HepG2 (cell line): ENCODE measurements around the gene SLC25A10. TPM values are rescaled to one million over a fixed set of nuclear protein-coding genes. Genes with fewer than 3 reads are reported as not detected.

Experiments
- ATAC-seq: fragments of 200-7000 bp; cut with Tn5 transposase; 3 replicates; pipeline ENCODE4 v1.9.1; 2020; ENCODE audit warnings: mild to moderate bottlenecking, moderate library complexity
- BruUV-seq: library from RNA; stranded (reverse); fragments of 400-500 nt; replicated peaks from 2 replicates; lab custom pipeline; 2021; lab: Mats Ljungman, UMichigan
- CTCF ChIA-PET: fragments of 300-600 bp; formaldehyde crosslinking; extraction: SDS; loops from one replicate; lab custom pipeline; 2021; ENCODE audit warnings: low total read pairs, inconsistent platforms, low intra/inter-chr PET ratio; lab: Yijun Ruan, JAX
- POLR2A ChIA-PET: fragments of 350-600 bp; sonication (Branson Sonifier 250); formaldehyde crosslinking; loops from one replicate; lab custom pipeline; 2020; ENCODE audit warnings: antibody characterized with exemption, inconsistent platforms; lab: Yijun Ruan, JAX
- DNase-seq: peaks from one replicate; pipeline ENCODE4 v3.0.0-alpha.2; 2015; ENCODE audit warnings: low spot score
- FAIRE-seq: peaks from 3 replicates; lab custom pipeline; 2011; peaks lifted over from hg19 to GRCh38; lab: Jason Lieb, UNC
- H2AFZ ChIP-seq: one replicate; pipeline ENCODE4 v1.6.1; 2011; ENCODE audit warnings: low read length, inconsistent platforms
- H3K27ac ChIP-seq: fragments of 300-600 bp; 3 replicates; pipeline ENCODE4 v1.8.0; 2011; ENCODE audit warnings: mixed run types, mild to moderate bottlenecking, mixed read lengths, low read length, inconsistent platforms; ENCODE audit not compliant: insufficient read depth; ENCODE audit errors: extremely low read length
- H3K27me3 ChIP-seq, 2 experiments: fragments of 200-600 bp in 1 of 2; 2 replicates in 1 of 2; 3 replicates in 1 of 2; pipeline versions ENCODE4 v1.6.0 to v1.8.0; 2011; ENCODE audit warnings: low read length in 2 of 2, mild to moderate bottlenecking in 2 of 2, moderate library complexity in 2 of 2, inconsistent platforms in 1 of 2; ENCODE audit not compliant: insufficient read depth in 2 of 2, control insufficient read depth in 1 of 2
- H3K36me3 ChIP-seq, 2 experiments: fragments of 200-600 bp in 1 of 2; replicated peaks in 1 of 2; 2 replicates in 1 of 2; 3 replicates in 1 of 2; pipeline versions ENCODE4 v1.5.1 to v1.8.0; 2011; ENCODE audit warnings: low read length in 2 of 2, inconsistent platforms in 1 of 2; ENCODE audit not compliant: insufficient read depth in 2 of 2, control insufficient read depth in 1 of 2
- H3K4me1 ChIP-seq: 2 replicates; pipeline ENCODE4 v1.5.1; 2012; ENCODE audit warnings: low read length, inconsistent platforms; ENCODE audit not compliant: insufficient read depth
- H3K4me2 ChIP-seq: 2 replicates; pipeline ENCODE4 v1.6.0; 2011; ENCODE audit warnings: low read depth, low read length, inconsistent platforms
- H3K4me3 ChIP-seq, 3 experiments: fragments of 200-600 bp in 1 of 3; sonication (generic), shearing (Covaris generic) in 1 of 3; replicated peaks in 1 of 3; 2 replicates each; pipeline ENCODE4 v1.5.1; 2011 to 2016; ENCODE audit warnings: low read length in 3 of 3, inconsistent platforms in 2 of 3, low read depth in 2 of 3, mild to moderate bottlenecking in 2 of 3, control low read depth in 1 of 3, mixed read lengths in 1 of 3; ENCODE audit not compliant: insufficient read depth in 1 of 3
- H3K79me2 ChIP-seq: one replicate; pipeline ENCODE4 v1.6.1; 2011; ENCODE audit warnings: low read length, inconsistent platforms; ENCODE audit not compliant: insufficient read depth
- H3K9ac ChIP-seq: 2 replicates; pipeline ENCODE4 v1.6.0; 2011; ENCODE audit warnings: mild to moderate bottlenecking, low read depth, low read length, inconsistent platforms; ENCODE audit not compliant: insufficient read depth
- H3K9me3 ChIP-seq: 2 replicates; pipeline ENCODE4 v1.5.1; 2012; ENCODE audit warnings: mild to moderate bottlenecking, low read length
- H4K20me1 ChIP-seq: 2 replicates; pipeline ENCODE4 v1.6.0; 2011; ENCODE audit warnings: inconsistent platforms, mild to moderate bottlenecking, low read length, moderate library complexity; ENCODE audit not compliant: insufficient read depth
- GRHL1 ChIP-seq: sonication (generic); formaldehyde crosslinking; conservative IDR thresholded peaks from 2 replicates; pipeline ENCODE4 v1.8.0; 2022; ENCODE audit warnings: missing genetic modification reagents
- HNF1B ChIP-seq: sonication (generic); formaldehyde crosslinking; IDR thresholded peaks from 2 replicates; pipeline ENCODE4 v1.5.1; 2020; ENCODE audit warnings: mild to moderate bottlenecking, moderate library complexity, missing genetic modification reagents
- MAF1 ChIP-seq: sonication (generic); formaldehyde crosslinking; IDR thresholded peaks from 2 replicates; pipeline ENCODE4 v1.5.0; 2020; ENCODE audit warnings: missing genetic modification reagents, borderline replicate concordance
- POGK ChIP-seq: sonication (generic); formaldehyde crosslinking; conservative IDR thresholded peaks from 2 replicates; pipeline ENCODE4 v1.8.0; 2022; ENCODE audit warnings: mild to moderate bottlenecking, moderate library complexity, missing genetic modification reagents
- POLR2A ChIP-seq, 2 experiments: IDR thresholded peaks; 2 replicates each; pipeline ENCODE4 v1.6.1; 2011; ENCODE audit warnings: low read depth in 2 of 2, low read length in 2 of 2, mild to moderate bottlenecking in 1 of 2, moderate library complexity in 1 of 2; ENCODE audit not compliant: insufficient read depth in 1 of 2
- XRCC5 ChIP-seq: fragments of 200-400 bp; formaldehyde crosslinking; optimal IDR thresholded peaks from 2 replicates; pipeline ENCODE3; 2017; ENCODE audit warnings: mild to moderate bottlenecking, low read length
- ZBTB33 ChIP-seq: sonication (generic); formaldehyde crosslinking; IDR thresholded peaks from 2 replicates; pipeline ENCODE4 v1.4.0; 2020; ENCODE audit warnings: missing genetic modification reagents
- ZBTB38 ChIP-seq: sonication (generic); formaldehyde crosslinking; IDR thresholded peaks from 2 replicates; pipeline ENCODE4 v1.5.1; 2020; ENCODE audit warnings: mild to moderate bottlenecking, missing genetic modification reagents
- ZNF768 ChIP-seq: sonication (generic); formaldehyde crosslinking; IDR thresholded peaks from 2 replicates; pipeline ENCODE4 v1.4.0; 2020; ENCODE audit warnings: missing genetic modification reagents
- ZSCAN30 ChIP-seq: sonication (generic); formaldehyde crosslinking; IDR thresholded peaks from 2 replicates; pipeline ENCODE4 v1.5.0; 2020; ENCODE audit warnings: mild to moderate bottlenecking, missing genetic modification reagents
- WGBS: methylation state at CpG from one replicate; pipeline ENCODE4 v1.1.6; 2017; ENCODE audit warnings: low lambda C conversion rate; 5-methylcytosine and 5-hydroxymethylcytosine counted together
- in situ Hi-C: cut with HindIII; loops from 2 replicates; pipeline ENCODE4 v1.10.0; 2017; ENCODE audit warnings: low pct_unique_long_range_greater_than_20kb; ENCODE audit not compliant: extremely low pct_ligation_motif_present
- intact Hi-C: fragments of 100-400 bp; cut with micrococcal nuclease; formaldehyde crosslinking; loops from one replicate; pipeline ENCODE4 v1.10.0; 2022; ENCODE audit not compliant: unreplicated experiment
- polyA plus RNA-seq, 8 experiments: library from polyadenylated mRNA; depleted of rRNA in 3 of 8; stranded (reverse) in 7 of 8; unstranded in 1 of 8; fragments of >200 nt; fragmentation: Illumina TruSeq in 4 of 8; extraction: Trizol in 4 of 8; gene quantifications; 2 replicates each; pipeline versions ENCODE4 v1.2.1 to v1.2.3, GENCODE V29; 2011 to 2016; ENCODE audit warnings: low read depth in 4 of 8, missing spikeins in 1 of 8, mixed read lengths in 1 of 8; ENCODE audit not compliant: insufficient read depth in 1 of 8
- total RNA-seq, 5 experiments: library from RNA; depleted of rRNA; stranded (reverse); fragments of >200 nt; fragmentation: Illumina TruSeq; extraction: Trizol; gene quantifications; 2 replicates each; pipeline ENCODE4 v1.2.3, GENCODE V29; 2016; ENCODE audit warnings: low read depth in 1 of 5

The SLC25A10 gene
- total and polyA plus RNA-seq, 2 of the 13 experiments (the other 11 are each of a cell fraction or from before 2014, with no cell fraction given): 46.5 to 140 TPM

GRCh38 chr17:81685108-81685507, 27.0 kb upstream of the SLC25A10 start:
- BruUV-seq: no TSS peak
- DNase-seq: no peak
- no peak for FAIRE-seq
- peaks cover 38 to 48% of the 10 kb centered on the region in 2 experiments; a peak in 4 of 5 replicates for H3K36me3 ChIP-seq
- no peaks in the 10 kb centered on the region; a peak in 1 of 5 replicates for H3K27me3 ChIP-seq
- H2AFZ ChIP-seq: no peak overlapping the region
- intact Hi-C loops: no loop called here
- peaks cover 35% of the 10 kb centered on the region for H3K4me1 ChIP-seq
- in situ Hi-C loops: no loop called here
- POLR2A ChIA-PET: interaction anchor here (2.4 to 4.5 kb wide), 4 partner anchors 11 to 18 kb away, joined by 16 to 124 read pairs (median 47); partner anchors contain the start of genes CCDC137, MRPL12 and OXLD1
- H3K9me3 ChIP-seq: no peaks in the 10 kb centered on the region
- peak overlapping the region; percentile 53 for H3K27ac ChIP-seq
- H4K20me1 ChIP-seq: no peaks in the 10 kb centered on the region
- peak in 1 of 2 experiments; percentile 22; a peak in 1 of 4 replicates for TF ChIP-seq POLR2A (IDR thresholded peaks at IDR 0.05; ENCODE audit: insufficient read depth in 1 of 2, low read depth in 2 of 2, low read length in 2 of 2)
- TF ChIP-seq GRHL1 (CRISPR knock-in tag): no peak
- TF ChIP-seq ZNF768 (CRISPR knock-in tag): peak; percentile 96
- no peak for TF ChIP-seq POGK (CRISPR knock-in tag)
- TF ChIP-seq ZBTB33 (CRISPR knock-in tag): peak; percentile 99
- TF ChIP-seq ZSCAN30 (CRISPR knock-in tag): no peak
- no peak for TF ChIP-seq MAF1
- TF ChIP-seq HNF1B (CRISPR knock-in tag): 0 out of 2 replicates have a peak, but pooled peaks have one; percentile 6
- TF ChIP-seq ZBTB38: peak; percentile 83
- TF ChIP-seq XRCC5: peak; percentile 65
- ATAC-seq: no peak
- CTCF ChIA-PET: no interaction called here
- H3K9ac ChIP-seq: peak overlapping the region; percentile 94
- H3K4me2 ChIP-seq: peak overlapping the region; percentile 94
- 59% methylated on average over 12 of the region's 12 CpGs for WGBS
- H3K79me2 ChIP-seq: peaks cover 35% of the 10 kb centered on the region
- peak overlapping the region; percentile 94 to 99 (median 96) for H3K4me3 ChIP-seq
